ENCODE results near the gene STX1B. TPM values are rescaled to one million over a fixed set of nuclear protein-coding genes. Genes with fewer than 3 reads are reported as not detected.

Gene STX1B
- total and polyA plus RNA-seq, 9 donors, result 0.34 to 1.5 (median 0.94) TPM

- H3K9me3 ChIP-seq, result no peaks in the 10 kb centered on the region
- intact Hi-C loops (cut with DNase I), result loop anchor here in 1 of 4 donors (10.0 kb wide), 1 partner anchor 223 kb away; the partner anchor contains the start of gene FUS
- no peak overlapping the region for H3K4me3 ChIP-seq
- 89 to 92% (median 91%) methylated on average over 11 of the region's 11 CpGs for WGBS, 3 donors
- no peak for TF ChIP-seq CTCF (IDR thresholded peaks at IDR 0.05)
- TF ChIP-seq POLR2A (IDR thresholded peaks at IDR 0.05), result no peak
- H3K27ac ChIP-seq, result no peak overlapping the region
- H3K36me3 ChIP-seq, result no peaks in the 10 kb centered on the region
- DNase-seq, result no peak
- peaks cover 9% of the 10 kb centered on the region for H3K4me1 ChIP-seq (ENCODE audit: insufficient read depth)
- H3K27me3 ChIP-seq, result no peaks in the 10 kb centered on the region
These were observed 49.1 kb downstream of the STX1B start for GRCh38 chr16:30961384-30961783.

- no peak for TF ChIP-seq CTCF (IDR thresholded peaks at IDR 0.05)
- TF ChIP-seq EP300 (IDR thresholded peaks at IDR 0.05), result no peak
- peak overlapping the region; percentile 97 to 98 for H3K27ac ChIP-seq
- peak overlapping the region; percentile 82 for H3K4me3 ChIP-seq
- no peaks in the 10 kb centered on the region for H3K36me3 ChIP-seq
- H3K27me3 ChIP-seq, result no peaks in the 10 kb centered on the region
- no peaks in the 10 kb centered on the region for H3K9me3 ChIP-seq
- H3K4me1 ChIP-seq (ENCODE audit: insufficient read depth), result peaks cover 11% of the 10 kb centered on the region
- peak in 3 of 5 donors; percentile 56 to 80 (median 65) for DNase-seq
- 5 to 14% (median 11%) methylated on average over 25 to 55 of the region's 55 CpGs for WGBS, 3 donors
- intact Hi-C loops (cut with DNase I), result loop anchor here in 1 of 4 donors (10.0 kb wide), 1 partner anchor 156 kb away; the partner anchor contains the start of gene KAT8
These were observed 52.0 kb downstream of the STX1B start for GRCh38 chr16:30958175-30959079.

GRCh38 chr16:30957456-30958174, 52.8 kb downstream of the STX1B start, which contains the start of gene SETD1A:
Gene SETD1A (plus strand): TSS chr16:30957754. CDS start chr16:30958732, 978 bp downstream.
- 0 to 1% (median 0%) methylated on average over 41 to 85 of the region's 85 CpGs for WGBS, 3 donors
- DNase-seq, result peak; percentile 96 to 98 (median 97)
- intact Hi-C loops (cut with DNase I), result loop anchor here in 1 of 4 donors (10.0 kb wide), 1 partner anchor 157 kb away; the partner anchor contains the start of gene KAT8
- Histone ChIP-seq H3K27ac (peak within 1 kb of the TSS; percentile 97 to 98), H3K4me1 (ENCODE audit: insufficient read depth) (peaks cover 11% of the 10 kb centered on the region), H3K4me3 (peak within 1 kb of the TSS; percentile 82), H3K36me3 (no peaks in the 10 kb centered on the region), H3K9me3 (no peaks in the 10 kb centered on the region), H3K27me3 (no peaks in the 10 kb centered on the region)
- peak; percentile 66 for TF ChIP-seq POLR2A (IDR thresholded peaks at IDR 0.05)
- no peak for TF ChIP-seq EP300 (IDR thresholded peaks at IDR 0.05)
- TF ChIP-seq CTCF (IDR thresholded peaks at IDR 0.05), result peak in 1 of 3 donors; percentile 11

Measured in ovary (tissue), 9 donors.